H1 (cell line): ENCODE data around the gene FUBP3. TPM values are rescaled to one million over a fixed set of nuclear protein-coding genes. Genes with fewer than 3 reads are reported as not detected.

Experiments used
- CTCF ChIA-PET: fragments of 300-600 bp; sonication (Branson Sonifier 250); formaldehyde crosslinking; loops from one replicate; lab custom pipeline; 2021; ENCODE audit not compliant: partially characterized antibody; lab: Charles Lee
- POLR2A ChIA-PET: fragments of 300-600 bp; sonication (Branson Sonifier 250); formaldehyde crosslinking; loops from one replicate; lab custom pipeline; 2021; ENCODE audit warnings: inconsistent platforms; ENCODE audit not compliant: partially characterized antibody; lab: Charles Lee
- DNase-seq, 2 experiments: peaks; one replicate each; pipeline versions ENCODE4 v3.0.0 to v3.0.0-alpha.2; 2010 to 2022; ENCODE audit warnings: low spot score in 2 of 2, low read depth in 1 of 2, mixed read lengths in 1 of 2
- FAIRE-seq: peaks from 2 replicates; lab custom pipeline; 2011; peaks lifted over from hg19 to GRCh38; lab: Jason Lieb, UNC
- H2AFZ ChIP-seq: 2 replicates; pipeline ENCODE4 v1.8.1; 2012; ENCODE audit warnings: low read length, inconsistent platforms
- H2AK5ac ChIP-seq: 2 replicates; pipeline ENCODE4 v1.6.1; 2013; ENCODE audit warnings: low read depth, low read length
- H2BK120ac ChIP-seq: replicated peaks from 2 replicates; pipeline ENCODE3; 2013; ENCODE audit warnings: low read depth, low read length, inconsistent platforms
- H2BK12ac ChIP-seq: 2 replicates; pipeline ENCODE4 v1.6.1; 2013; ENCODE audit warnings: low read depth, low read length
- H2BK15ac ChIP-seq: 2 replicates; pipeline ENCODE4 v1.6.1; 2013; ENCODE audit warnings: low read length
- H2BK20ac ChIP-seq: 2 replicates; pipeline ENCODE4 v1.6.1; 2013; ENCODE audit warnings: low read length
- H2BK5ac ChIP-seq: 2 replicates; pipeline ENCODE4 v1.6.1; 2013; ENCODE audit warnings: low read depth, low read length
- H3K14ac ChIP-seq: 2 replicates; pipeline ENCODE4 v1.6.1; 2013; ENCODE audit warnings: inconsistent platforms; ENCODE audit not compliant: insufficient read length
- H3K18ac ChIP-seq: 2 replicates; pipeline ENCODE4 v1.6.1; 2013; ENCODE audit warnings: low read length; ENCODE audit errors: extremely low read depth
- H3K23ac ChIP-seq: 2 replicates; pipeline ENCODE4 v1.6.1; 2013; ENCODE audit warnings: inconsistent platforms; ENCODE audit not compliant: insufficient read length
- H3K23me2 ChIP-seq: 2 replicates; pipeline ENCODE4 v1.6.1; 2013; ENCODE audit warnings: low read depth, low read length
- H3K27ac ChIP-seq: 2 replicates; pipeline ENCODE4 v1.6.1; 2011; ENCODE audit warnings: low read depth, low read length, inconsistent platforms
- H3K27me3 ChIP-seq, 4 experiments: replicated peaks in 1 of 4; 1 replicate in 1 of 4; 2 replicates in 3 of 4; pipeline versions ENCODE4 v1.6.1 to v1.8.1; 2011 to 2013; ENCODE audit warnings: low read length in 3 of 4, mild to moderate bottlenecking in 3 of 4, inconsistent platforms in 2 of 4, mixed read lengths in 2 of 4, moderate library complexity in 1 of 4; ENCODE audit not compliant: control insufficient read depth in 3 of 4, insufficient read depth in 3 of 4; ENCODE audit errors: extremely low read depth in 1 of 4
- H3K36me3 ChIP-seq, 4 experiments: 2 replicates each; pipeline versions ENCODE4 v1.6.1 to v1.8.1; 2011 to 2013; ENCODE audit warnings: mild to moderate bottlenecking in 4 of 4, low read length in 3 of 4, moderate library complexity in 2 of 4, control low read depth in 1 of 4, inconsistent platforms in 1 of 4; ENCODE audit not compliant: insufficient read depth in 4 of 4, control insufficient read depth in 2 of 4
- H3K4ac ChIP-seq: replicated peaks from 2 replicates; pipeline ENCODE3; 2013; ENCODE audit warnings: low read length, low read depth, mixed read lengths, inconsistent platforms; ENCODE audit not compliant: insufficient read length
- H3K4me1 ChIP-seq, 4 experiments: replicated peaks in 1 of 4; 1 replicate in 1 of 4; 2 replicates in 3 of 4; pipeline versions ENCODE4 v1.6.1 to v1.8.1; 2011 to 2013; ENCODE audit warnings: low read length in 3 of 4, inconsistent platforms in 2 of 4, mixed read lengths in 1 of 4; ENCODE audit not compliant: insufficient read depth in 4 of 4, control insufficient read depth in 3 of 4
- H3K4me2 ChIP-seq, 2 experiments: 2 replicates each; pipeline versions ENCODE4 v1.6.1 to v1.8.1; 2011 to 2013; ENCODE audit warnings: low read depth in 2 of 2, low read length in 2 of 2, control low read depth in 1 of 2, inconsistent platforms in 1 of 2, mild to moderate bottlenecking in 1 of 2; ENCODE audit not compliant: insufficient read depth in 1 of 2
- H3K4me3 ChIP-seq, 4 experiments: fragments of 200-600, 300-600 bp in 1 of 4; sonication (generic), shearing (Covaris generic), sonication (Bioruptor Twin) in 1 of 4; 2 replicates each; pipeline versions ENCODE4 v1.5.1 to v1.8.1; 2011 to 2016; ENCODE audit warnings: low read length in 4 of 4, low read depth in 3 of 4, control low read depth in 2 of 4, inconsistent platforms in 2 of 4, mild to moderate bottlenecking in 2 of 4, mixed read lengths in 1 of 4, moderate library complexity in 1 of 4; ENCODE audit not compliant: insufficient read depth in 2 of 4; ENCODE audit errors: extremely low read depth in 1 of 4
- H3K56ac ChIP-seq: replicated peaks from 2 replicates; pipeline ENCODE3; 2013; ENCODE audit warnings: low read depth, mild to moderate bottlenecking, mixed read lengths, low read length, inconsistent platforms; ENCODE audit not compliant: insufficient read length
- H3K79me1 ChIP-seq: 2 replicates; pipeline ENCODE4 v1.6.1; 2013; ENCODE audit warnings: low read depth, low read length, control low read depth
- H3K79me2 ChIP-seq, 2 experiments: 2 replicates each; pipeline versions ENCODE4 v1.6.1 to v1.8.1; 2012 to 2013; ENCODE audit warnings: low read length in 2 of 2, mild to moderate bottlenecking in 2 of 2, inconsistent platforms in 1 of 2; ENCODE audit not compliant: insufficient read depth in 2 of 2, control insufficient read depth in 1 of 2
- H3K9ac ChIP-seq, 4 experiments: replicated peaks in 1 of 4; 1 replicate in 1 of 4; 2 replicates in 3 of 4; pipeline versions ENCODE4 v1.6.1 to v1.8.1; 2011 to 2013; ENCODE audit warnings: low read depth in 3 of 4, low read length in 3 of 4, control low read depth in 2 of 4, mild to moderate bottlenecking in 2 of 4, moderate library complexity in 2 of 4, inconsistent platforms in 1 of 4; ENCODE audit errors: extremely low read depth in 1 of 4
- H3K9me3 ChIP-seq, 2 experiments: 2 replicates each; pipeline versions ENCODE4 v1.6.1 to v1.8.1; 2012 to 2013; ENCODE audit warnings: mild to moderate bottlenecking in 2 of 2, moderate library complexity in 2 of 2, control low read depth in 1 of 2, inconsistent platforms in 1 of 2, low read depth in 1 of 2, low read length in 1 of 2, mixed read lengths in 1 of 2; ENCODE audit not compliant: insufficient read depth in 2 of 2
- H4K20me1 ChIP-seq, 2 experiments: replicated peaks in 1 of 2; 2 replicates each; pipeline versions ENCODE3 to v1.8.1; 2011 to 2013; ENCODE audit warnings: inconsistent platforms in 2 of 2, low read length in 2 of 2, mild to moderate bottlenecking in 1 of 2; ENCODE audit not compliant: insufficient read depth in 2 of 2, control insufficient read depth in 1 of 2
- H4K5ac ChIP-seq: 2 replicates; pipeline ENCODE4 v1.6.1; 2013; ENCODE audit warnings: low read length, low read depth, mixed read lengths, inconsistent platforms; ENCODE audit not compliant: insufficient read length
- H4K8ac ChIP-seq: 2 replicates; pipeline ENCODE4 v1.8.0; 2013; ENCODE audit warnings: mild to moderate bottlenecking, moderate library complexity, low read length, inconsistent platforms; ENCODE audit not compliant: insufficient read depth; ENCODE audit errors: extremely low read depth
- H4K91ac ChIP-seq: replicated peaks from 2 replicates; pipeline ENCODE3; 2013; ENCODE audit warnings: low read length, mixed read lengths, inconsistent platforms; ENCODE audit not compliant: insufficient read length
- HDAC2 ChIP-seq, 2 experiments: fragments of 300-600 bp in 1 of 2; sonication (generic) in 1 of 2; IDR thresholded peaks; 2 replicates each; pipeline ENCODE4 v1.6.1; 2011 to 2012; ENCODE audit warnings: low read depth in 2 of 2, low read length in 2 of 2, mild to moderate bottlenecking in 2 of 2, moderate library complexity in 2 of 2, borderline replicate concordance in 1 of 2, inconsistent platforms in 1 of 2
- POU5F1 ChIP-seq: IDR thresholded peaks from 2 replicates; pipeline ENCODE4 v1.6.1; 2011; ENCODE audit warnings: low read depth, mild to moderate bottlenecking, low read length, moderate library complexity
- WGBS, 2 experiments: shearing (Covaris generic) in 1 of 2; methylation state at CpG; one replicate each; pipeline versions ENCODE4 v1.1.6 to v1.1.7; 2013 to 2015; ENCODE audit warnings: low lambda C conversion rate in 2 of 2, mixed read lengths in 2 of 2, inconsistent platforms in 1 of 2, low coverage in 1 of 2, missing lambda C conversion rate in 1 of 2; ENCODE audit not compliant: insufficient replicate concordance in 2 of 2, insufficient coverage in 1 of 2, insufficient read length in 1 of 2; ENCODE audit errors: extremely low coverage in 1 of 2, missing lambda C conversion rate in 1 of 2; 5-methylcytosine and 5-hydroxymethylcytosine counted together
- polyA plus RNA-seq, 7 experiments: library from polyadenylated mRNA; depleted of rRNA in 3 of 7; stranded (reverse) in 5 of 7; unstranded in 2 of 7; fragments of >200 nt in 5 of 7; fragments of 200-250 nt in 2 of 7; gene quantifications; 1 replicate in 5 of 7; 2 replicates in 1 of 7; 4 replicates in 1 of 7; pipeline versions ENCODE4 v1.2.1 to v1.2.3, GENCODE V29; 2011 to 2013; ENCODE audit warnings: missing spikeins in 2 of 7, mixed read lengths in 2 of 7
- total RNA-seq: library from RNA; stranded (reverse); fragmentation: NEBNext Ultra II Directional; extraction: Animal tissue kit (Norgen Biotek cat#: 25700); gene quantifications from 2 replicates; pipeline ENCODE4 v1.2.1, GENCODE V29; 2021

The FUBP3 gene
- total and polyA plus RNA-seq, 2 of the 8 experiments (the other 6 are each of a cell fraction or from before 2014, with no cell fraction given), result 23.7 to 76.4 TPM

- H3K79me2 ChIP-seq, result no peaks in the 10 kb centered on the region
- no peaks in the 10 kb centered on the region for H3K23me2 ChIP-seq
- H4K5ac ChIP-seq, result no peak overlapping the region
- no peak overlapping the region for H2BK5ac ChIP-seq
- CTCF ChIA-PET, result interaction anchor here (0.8 to 2.4 kb wide), 3 partner anchors 9 to 39 kb away, joined by 3 to 9 read pairs (median 3); no protein-coding TSS in a partner anchor
- no peak overlapping the region for H4K91ac ChIP-seq
- no peak overlapping the region for H2AK5ac ChIP-seq
- no peak for DNase-seq
- H4K20me1 ChIP-seq, result peaks cover 0 to 10% of the 10 kb centered on the region in 2 experiments
- no peak overlapping the region for H3K9ac ChIP-seq
- no peak overlapping the region for H2BK120ac ChIP-seq
- no peak overlapping the region for H2AFZ ChIP-seq
- no peak overlapping the region for H2BK15ac ChIP-seq
- 84% methylated on average over 8 of the region's 8 CpGs; no CpG with 5 or more reads in 1 of the 2 experiments for WGBS, 2 experiments
- H3K79me1 ChIP-seq, result no peaks in the 10 kb centered on the region
- no peak overlapping the region for H2BK12ac ChIP-seq
- TF ChIP-seq HDAC2 (IDR thresholded peaks at IDR 0.05; ENCODE audit: borderline replicate concordance in 1 of 2, low read depth in 2 of 2, low read length in 2 of 2) (no peak), POU5F1 (no peak)
- H3K14ac ChIP-seq, result no peak overlapping the region
- no peak overlapping the region for H3K27ac ChIP-seq
- peaks cover 0 to 7% (median 4%) of the 10 kb centered on the region in 4 experiments; a peak in 6 of 7 replicates for H3K4me1 ChIP-seq
- H3K23ac ChIP-seq, result no peak overlapping the region
- H3K9me3 ChIP-seq, result no peaks in the 10 kb centered on the region
- POLR2A ChIA-PET, result no interaction called here
- no peak overlapping the region for H2BK20ac ChIP-seq
- no peak overlapping the region for H3K56ac ChIP-seq
- H3K4me2 ChIP-seq, result no peak overlapping the region
- H3K4me3 ChIP-seq, result no peak overlapping the region
- FAIRE-seq, result no peak
- no peak overlapping the region for H3K18ac ChIP-seq
- no peak overlapping the region for H4K8ac ChIP-seq
- H3K4ac ChIP-seq, result no peak overlapping the region
- peaks cover 0 to 5% (median 0%) of the 10 kb centered on the region in 4 experiments; a peak in 1 of 8 replicates for H3K36me3 ChIP-seq
- H3K27me3 ChIP-seq, result peaks cover 0 to 2% (median 0%) of the 10 kb centered on the region in 4 experiments; a peak in 1 of 7 replicates
Observed at GRCh38 chr9:130642926-130643325, 63.5 kb downstream of the FUBP3 start.
